Measurements from ENCODE around the gene KLF15.

KLF15 gene

DNA sequence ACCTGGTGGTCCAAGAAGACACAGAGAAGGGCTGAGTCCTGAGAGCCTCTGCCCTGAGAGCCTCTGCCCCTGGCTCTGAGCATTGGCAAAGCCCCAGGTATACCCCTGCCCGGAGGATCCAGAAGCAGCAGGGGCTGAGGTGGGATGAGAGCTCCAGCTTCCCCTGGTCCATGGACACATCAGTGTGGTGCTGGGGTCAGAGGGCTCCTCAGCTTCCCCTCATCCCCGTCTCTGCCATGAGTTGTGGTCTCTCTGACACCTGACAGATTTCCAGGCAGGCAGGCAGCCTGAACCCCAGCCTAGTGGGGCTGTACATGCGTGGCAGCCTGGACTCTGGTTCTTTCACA, 3.5 kb upstream of the KLF15 start:
- no peak for DNase-seq (ENCODE audit: low spot score)

DNA sequence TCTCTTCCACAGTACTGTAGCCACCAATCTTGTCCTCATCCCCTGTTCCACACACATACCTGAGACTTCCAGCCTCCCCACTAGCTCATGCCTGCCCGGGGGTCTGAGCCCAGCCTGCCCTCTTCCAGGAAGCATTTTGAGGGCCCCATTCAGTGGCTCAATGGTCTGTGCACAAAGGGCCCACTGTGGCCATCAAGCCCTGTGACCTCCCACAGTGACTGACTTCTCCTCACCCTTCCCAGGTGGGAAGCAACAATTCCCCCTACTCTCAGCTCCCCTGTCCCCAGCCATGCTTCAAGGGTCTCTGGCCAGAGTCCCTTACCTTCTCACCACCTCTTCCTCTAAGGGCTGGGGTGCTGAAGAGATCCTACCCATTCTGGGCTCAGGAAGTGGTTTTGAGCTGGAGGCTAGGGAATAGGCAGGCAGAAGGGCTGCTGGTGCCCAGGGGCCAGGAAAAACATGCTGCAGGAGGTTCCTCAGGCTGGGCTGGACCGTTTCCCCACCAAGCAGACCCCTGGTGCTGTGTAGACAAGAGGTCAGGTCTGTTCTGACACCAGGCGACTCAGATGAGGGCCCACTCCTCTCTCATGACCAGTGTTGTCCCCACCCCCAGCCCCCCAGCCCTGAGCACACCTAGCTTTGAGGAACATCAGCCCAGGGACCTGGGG, 3.0 kb upstream of the KLF15 start:
- no peak for DNase-seq (ENCODE audit: low spot score)

DNA sequence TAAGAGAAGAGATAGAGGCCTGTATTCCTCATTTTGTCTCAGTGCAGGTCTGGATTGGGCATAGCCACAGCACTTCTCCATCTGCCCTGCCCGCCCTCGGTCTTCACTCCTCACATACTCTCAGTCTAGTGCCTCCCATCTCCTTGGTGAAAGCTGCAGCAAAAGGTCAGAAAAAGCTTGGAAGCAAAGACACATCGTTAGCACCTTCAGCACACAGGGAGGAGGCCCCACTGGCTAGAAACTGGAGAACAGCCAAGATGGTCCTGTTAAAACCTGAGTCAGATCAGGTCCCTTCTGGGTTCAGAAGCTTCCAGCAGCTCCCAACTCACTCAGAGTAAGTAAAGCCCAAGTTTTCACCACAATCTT, 1.6 kb upstream of the KLF15 start:
- no peak for DNase-seq (ENCODE audit: low spot score)

DNA sequence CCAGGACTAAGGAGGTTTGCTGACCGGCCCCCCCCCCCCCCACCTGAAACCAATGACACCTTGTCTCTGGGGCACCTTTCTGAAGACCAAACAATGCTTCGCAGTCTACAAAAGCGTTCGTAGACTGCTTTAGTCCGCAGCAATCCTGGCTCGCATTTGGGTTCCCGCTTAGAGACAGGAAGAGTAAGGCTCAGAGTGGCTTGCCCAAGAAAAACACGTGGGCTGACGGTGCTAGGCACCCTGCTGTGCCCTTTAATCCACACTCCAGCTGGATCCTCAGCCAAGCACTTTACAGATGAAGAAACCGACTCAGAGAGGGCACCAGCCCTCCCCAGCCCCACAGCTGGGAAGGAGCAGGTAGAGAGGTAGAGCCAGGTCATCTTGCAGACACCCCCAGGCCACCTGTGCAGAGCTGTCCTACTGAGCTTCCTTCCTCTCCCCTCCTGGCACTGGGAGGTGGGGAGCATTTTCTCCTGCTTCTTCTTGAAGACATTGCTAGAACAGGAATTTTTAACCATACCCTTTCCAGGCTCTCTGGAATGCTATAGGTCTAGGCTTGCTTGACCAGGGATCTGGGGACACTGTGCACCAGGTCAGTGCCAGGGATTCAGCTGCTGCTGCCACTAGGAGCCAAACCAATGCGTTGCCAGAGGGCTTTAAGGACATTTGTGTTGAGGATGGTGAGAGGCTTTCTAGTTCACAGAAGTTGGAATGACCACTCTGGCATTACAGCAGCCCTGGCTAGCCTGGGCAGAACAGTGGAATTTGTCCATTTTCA, 1.0 kb upstream of the KLF15 start:
- DNase-seq (ENCODE audit: low spot score), result no peak

DNA sequence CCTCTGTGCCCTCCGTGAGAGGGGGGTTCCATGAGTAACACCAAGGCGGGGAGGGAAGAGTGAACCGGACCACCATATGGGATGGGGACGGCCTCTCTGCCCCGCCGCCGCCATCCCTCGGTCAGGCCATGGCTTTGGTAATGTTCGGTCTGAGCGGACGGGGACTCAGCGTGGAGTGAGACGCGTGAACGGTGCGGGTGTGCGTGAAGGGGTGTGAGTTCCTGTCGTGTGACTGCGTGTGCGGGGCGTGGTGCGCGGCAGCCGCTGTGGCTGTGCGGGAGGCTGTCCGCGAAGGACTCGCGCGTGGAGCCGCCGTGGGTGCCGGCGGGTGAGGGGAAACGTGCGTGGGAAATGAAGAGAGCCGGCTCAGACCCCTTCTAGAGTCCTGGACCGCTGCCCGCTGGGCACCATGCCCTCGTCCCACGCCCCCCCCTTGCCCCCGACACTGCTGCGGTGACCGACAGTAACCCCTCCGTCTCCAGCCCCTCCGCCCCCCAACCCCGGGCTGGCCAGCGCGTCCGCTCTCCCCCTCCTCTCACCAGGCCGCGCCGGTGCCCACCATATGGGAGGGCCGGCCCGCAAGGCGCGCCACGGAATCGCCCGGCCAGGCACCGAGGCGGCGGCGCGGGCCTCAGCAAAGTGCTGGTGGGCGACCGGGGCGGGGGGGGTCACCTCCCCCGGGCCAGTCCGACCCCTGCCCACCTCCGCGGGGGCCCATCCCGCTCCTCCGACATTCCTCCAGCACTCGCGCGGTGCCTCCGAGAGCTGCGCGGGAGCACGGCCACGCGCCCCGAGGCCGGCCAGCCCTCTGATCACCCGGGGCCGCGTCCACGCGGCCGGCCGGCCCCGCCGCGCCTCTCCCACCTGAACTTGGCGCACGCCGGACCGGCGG, 589 bp downstream of the KLF15 start:
- peak; percentile 44 for DNase-seq (ENCODE audit: low spot score)

DNA sequence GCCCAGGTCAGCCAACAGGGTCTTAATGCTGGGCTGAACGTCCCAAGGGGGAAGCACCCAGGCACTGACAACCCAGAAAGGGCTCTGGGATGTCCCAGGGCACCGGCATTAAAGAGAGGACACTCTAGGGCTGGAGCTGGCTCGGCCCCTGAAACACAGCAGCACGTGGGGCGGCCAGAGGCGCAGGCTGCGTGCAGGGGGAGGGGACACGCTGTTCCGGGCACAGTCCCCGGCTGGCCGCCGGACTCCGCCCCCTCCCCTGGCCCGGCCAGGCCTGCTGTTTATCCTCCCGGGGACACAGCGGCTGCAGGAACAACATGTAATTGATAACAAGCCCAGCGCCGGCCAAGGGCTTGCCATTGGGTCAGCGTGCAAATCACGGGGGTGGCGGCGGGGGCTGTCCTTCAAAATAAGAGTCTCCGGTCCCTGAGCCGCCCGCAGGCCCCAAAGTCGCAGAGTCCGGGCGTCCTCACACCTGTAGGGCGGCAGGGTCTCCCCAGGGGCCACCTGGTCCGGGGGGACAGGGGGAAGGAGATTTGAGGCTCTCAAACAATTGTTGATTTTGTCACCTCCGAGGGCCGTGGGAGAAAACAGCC, 1.3 kb downstream of the KLF15 start:
- DNase-seq (ENCODE audit: low spot score), result peak; percentile 88

DNA sequence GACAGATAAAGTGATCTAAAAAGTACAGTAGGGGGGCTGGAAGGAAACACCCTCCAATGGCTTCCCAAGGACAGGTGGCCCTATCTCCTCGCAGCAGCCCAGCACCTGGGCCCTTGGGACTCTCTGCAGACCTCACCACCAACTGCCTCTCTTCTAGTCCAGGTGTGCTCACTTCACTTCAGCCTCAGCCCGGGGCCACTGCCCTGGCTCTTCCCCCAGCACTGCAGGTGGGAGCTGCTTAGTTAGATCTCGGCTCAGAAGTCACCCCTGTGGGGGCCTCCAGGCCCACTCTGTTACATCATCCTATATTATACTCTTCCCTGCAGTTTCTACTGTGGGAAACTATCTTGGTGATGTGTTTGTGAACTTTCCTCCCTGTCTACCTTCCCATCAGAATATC, 2.0 kb downstream of the KLF15 start:
- DNase-seq (ENCODE audit: low spot score), result no peak

DNA sequence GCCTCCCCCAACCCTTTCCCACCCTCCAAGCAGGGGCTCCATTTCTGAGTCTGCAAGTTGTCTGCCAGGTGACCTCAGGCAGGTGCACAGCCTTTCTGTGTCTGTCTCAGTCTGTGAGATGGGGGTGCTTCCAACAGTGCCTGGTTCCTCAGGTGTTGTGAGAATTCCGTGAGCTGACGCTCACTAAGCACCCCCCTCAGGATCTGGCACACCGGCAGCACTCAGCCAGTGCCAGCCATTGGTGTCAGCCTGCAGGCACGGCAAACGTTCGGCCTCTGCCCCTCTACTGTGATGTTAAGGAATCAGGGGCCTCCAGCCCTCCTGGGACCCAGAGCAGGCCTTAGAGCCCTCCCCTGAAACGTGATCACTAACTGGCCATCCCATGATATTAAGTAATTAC, 2.4 kb downstream of the KLF15 start:
- no peak for DNase-seq (ENCODE audit: low spot score)

DNA sequence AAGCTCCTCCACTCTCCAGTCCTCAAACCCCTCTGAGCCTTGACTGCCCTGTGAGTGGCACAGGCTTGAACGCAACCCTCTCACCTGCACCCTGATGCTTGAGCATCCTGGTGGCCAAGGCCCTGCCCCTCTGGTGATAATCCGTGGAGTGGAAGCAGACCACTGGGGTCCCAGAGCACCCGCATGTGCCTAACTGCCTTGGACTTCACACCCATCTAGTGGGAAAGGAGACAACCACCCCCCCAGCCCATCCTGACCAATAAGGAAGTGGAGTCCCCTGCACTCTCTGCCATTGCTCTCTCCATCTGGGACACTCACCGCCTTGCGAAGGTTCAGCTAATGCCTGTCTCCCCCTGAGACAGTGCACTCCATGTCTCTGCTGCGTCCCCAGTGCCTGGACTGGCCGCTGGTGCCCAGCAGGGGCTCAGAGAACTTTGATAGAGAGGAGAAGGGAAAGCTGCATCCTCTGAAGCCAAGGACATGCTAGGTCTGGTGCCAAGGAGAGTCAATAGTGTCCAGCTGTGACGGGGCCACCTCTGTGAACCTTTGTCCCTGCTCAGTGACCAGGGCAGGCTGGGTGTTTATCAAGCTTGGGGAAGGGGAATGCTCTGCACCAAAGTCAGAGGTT, 3.4 kb downstream of the KLF15 start:
- DNase-seq (ENCODE audit: low spot score), result no peak

DNA sequence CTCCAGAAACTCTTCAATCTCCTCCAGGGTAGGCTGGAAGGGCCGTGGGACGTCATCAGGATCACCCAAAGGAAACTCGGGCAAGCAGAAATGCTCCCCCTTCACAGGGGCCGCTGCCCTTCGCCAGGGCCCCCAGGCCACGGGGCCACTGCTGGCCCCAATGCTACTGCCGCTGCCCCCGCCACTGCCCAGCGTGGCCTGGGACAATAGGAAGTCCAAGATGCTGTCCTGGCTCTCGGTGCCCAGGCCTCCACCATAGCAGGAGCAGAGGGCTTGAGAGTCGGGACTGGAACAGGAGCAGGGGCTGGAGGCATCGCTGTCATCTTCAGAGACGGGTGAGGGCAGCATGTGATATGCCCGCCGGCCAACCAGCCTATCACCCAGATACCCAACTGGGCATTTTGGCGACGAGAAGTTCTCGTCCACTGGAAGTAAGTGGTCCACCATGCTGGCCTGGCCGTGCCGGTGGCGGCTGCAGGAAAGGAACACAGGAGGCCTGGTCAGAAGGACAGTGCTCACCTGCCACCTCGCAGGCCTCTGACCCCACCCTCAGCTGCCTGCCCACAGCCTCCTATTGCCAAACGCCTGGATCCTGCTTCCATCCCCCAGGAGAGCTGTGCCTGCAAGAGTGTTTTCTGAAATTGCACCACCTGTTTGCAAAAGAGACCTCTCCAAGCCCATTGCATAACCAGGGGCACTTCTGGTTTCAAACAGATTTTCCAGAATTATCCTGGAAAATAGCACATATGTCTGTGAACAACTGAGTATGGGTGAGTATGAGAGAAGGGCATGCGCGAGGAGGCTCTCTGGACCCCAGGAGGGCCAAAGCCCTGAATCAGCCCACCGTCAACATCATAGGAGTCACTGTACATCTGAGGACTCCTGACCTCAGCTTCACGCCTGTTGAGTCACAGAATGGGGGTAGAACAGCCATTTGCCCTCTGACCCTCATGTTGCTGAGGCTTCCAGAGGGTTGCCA, 4.4 kb downstream of the KLF15 start:
- no peak for DNase-seq (ENCODE audit: low spot score)

DNA sequence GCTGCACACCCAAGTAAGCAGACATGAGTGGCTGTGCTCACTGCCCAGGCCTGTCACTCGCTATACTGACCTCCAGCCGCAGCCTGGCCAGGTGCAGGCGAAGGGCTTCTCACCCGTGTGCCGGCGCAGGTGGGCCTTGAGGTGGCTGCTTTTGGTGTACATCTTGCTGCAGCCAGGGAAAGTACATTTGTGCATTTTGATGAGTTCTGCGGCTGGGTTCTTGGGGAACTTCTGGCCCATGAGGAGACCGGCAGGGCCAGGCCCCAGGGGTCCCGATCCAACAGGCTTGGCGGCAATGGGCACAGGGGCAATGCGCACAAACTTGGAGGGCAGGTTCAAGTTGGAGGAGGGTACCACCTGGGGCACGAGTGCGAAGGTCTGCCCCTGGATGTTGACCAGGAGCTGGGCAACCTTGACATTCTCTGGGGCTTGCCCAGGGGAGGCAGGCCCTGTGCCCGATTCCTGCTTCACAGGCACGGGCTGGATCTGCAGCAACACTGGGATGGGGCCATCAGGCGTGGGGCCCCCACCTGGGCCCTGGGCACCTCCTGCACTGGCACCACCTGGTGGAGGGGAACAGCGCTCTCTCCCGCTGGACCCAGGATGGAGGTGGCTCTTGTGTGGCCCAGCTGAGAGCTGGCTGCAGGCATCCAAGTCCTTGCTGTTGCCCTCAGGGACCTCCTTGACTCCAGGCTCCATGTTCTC, 5.3 kb downstream of the KLF15 start:
- no peak for DNase-seq (ENCODE audit: low spot score)

DNA sequence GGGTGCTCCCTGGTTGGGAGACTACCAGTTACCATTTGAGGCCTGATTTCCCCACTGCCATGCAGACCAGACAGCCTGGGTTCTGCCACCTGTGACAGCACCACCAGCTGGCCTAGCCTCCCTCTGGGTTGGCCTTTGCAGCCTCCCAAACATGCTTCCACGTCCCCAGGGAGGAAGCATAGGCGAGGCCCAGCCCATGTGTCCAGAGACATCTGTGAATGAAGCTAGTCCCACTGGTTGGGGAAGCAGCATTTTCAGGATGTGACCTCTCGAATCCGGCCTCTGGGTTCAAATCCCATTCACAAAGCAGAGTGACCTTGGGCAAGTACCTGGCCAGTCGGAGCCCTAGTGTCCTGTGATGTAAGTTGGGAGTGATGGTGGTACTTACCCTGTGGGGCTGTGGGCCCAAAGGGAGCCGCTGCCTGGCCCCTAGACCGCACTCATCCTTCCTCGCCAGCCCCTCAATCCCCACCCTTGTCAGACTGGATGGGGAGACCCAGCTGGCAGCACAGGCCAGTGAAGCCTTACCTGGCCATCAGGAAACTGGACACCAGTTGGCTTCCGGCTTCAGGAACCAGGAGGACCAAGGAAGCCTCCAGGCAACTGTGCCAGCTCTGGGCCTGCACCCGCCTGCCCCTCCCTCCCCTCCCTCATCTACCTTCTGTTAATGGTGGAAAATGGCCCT, 6.0 kb downstream of the KLF15 start:
- DNase-seq (ENCODE audit: low spot score), result no peak

DNA sequence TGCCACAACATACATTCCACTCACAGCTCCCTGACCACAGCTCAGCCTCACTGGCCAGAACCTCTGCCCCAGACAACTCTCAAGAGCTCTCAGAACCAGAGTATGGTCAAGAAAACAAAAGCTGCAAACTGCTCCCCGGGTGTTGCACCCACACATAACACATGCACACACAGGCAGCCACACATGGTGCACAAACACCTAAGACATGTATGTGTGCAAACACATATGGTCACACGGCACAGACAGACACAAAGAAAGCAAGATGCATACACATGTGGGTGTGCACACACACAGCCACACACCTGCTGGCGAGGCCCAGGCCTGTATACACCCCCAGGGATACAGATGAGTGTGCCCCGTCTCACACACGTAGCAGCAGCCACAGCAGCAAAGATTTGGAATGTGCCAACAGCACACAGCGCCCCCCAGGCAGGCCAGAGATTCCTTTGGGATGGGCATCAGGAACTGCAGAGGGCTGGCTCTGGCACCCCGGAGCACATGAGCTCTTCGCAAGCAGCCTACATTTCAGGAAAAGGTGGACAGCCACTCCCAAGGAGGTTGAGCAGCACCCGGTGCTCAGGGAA, 6.6 kb downstream of the KLF15 start:
- DNase-seq (ENCODE audit: low spot score), result no peak

DNA sequence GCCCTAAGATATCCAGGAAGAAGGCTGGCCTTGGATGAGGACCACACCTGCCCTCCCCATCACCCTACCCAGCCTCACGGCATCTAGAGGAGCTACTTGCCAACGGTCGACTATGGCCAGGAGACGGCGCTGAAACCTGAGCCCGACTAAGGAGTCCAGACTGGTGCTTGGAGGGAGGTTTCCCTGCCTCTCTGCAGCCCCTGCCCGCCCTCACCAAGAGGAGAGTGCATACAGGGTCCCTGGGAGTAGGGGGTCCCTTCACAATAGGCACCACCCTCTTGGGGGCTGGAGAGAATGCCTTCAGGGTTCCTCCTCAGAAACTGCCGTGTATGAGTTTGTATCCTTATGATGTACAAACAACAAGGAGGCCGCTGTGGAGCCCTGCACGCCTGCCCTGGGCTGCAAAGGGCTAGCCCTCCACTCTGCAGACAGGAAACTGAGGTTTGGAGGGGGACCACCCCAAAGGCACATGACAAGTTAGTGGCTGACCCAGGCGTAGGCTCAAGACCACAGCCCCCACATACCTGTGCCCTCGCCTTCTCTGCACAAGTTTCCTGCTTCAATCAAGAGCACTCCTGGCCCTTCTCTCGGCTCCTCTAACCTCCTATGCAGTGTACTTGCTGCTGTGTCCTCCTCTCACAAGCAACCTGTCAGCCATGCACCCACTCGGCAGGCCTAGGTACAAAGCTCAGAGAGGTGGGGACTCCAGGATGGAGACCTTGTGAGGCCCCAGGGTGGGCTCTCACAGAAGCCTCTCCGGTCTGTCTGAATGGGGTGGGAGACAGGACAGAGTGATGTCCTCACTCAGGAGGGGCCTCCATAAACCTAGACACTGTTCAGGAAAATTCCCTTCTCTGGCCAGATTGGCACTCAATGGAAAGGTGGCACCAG, 7.4 kb downstream of the KLF15 start:
- no peak for DNase-seq (ENCODE audit: low spot score)

DNA sequence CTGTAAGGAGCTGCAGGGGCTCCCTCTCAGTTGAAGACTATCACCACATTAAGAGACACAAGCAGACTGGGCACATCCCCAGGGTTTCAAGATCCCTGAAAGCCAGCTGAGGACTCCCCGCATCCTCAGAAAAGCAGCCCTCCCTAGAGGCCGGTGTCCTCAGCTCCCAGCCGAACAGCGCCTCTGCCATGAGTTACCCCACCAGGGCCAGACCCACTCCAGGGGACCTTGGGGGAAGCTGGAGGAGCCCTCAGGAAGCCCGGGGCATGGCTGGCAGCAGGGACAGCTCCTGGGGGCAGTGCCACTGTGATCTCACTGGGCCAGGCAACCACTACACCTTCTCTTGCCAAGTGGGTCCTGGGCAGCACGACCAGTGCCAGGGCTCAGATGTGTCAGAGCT, 8.1 kb downstream of the KLF15 start:
- DNase-seq (ENCODE audit: low spot score), result no peak

DNA sequence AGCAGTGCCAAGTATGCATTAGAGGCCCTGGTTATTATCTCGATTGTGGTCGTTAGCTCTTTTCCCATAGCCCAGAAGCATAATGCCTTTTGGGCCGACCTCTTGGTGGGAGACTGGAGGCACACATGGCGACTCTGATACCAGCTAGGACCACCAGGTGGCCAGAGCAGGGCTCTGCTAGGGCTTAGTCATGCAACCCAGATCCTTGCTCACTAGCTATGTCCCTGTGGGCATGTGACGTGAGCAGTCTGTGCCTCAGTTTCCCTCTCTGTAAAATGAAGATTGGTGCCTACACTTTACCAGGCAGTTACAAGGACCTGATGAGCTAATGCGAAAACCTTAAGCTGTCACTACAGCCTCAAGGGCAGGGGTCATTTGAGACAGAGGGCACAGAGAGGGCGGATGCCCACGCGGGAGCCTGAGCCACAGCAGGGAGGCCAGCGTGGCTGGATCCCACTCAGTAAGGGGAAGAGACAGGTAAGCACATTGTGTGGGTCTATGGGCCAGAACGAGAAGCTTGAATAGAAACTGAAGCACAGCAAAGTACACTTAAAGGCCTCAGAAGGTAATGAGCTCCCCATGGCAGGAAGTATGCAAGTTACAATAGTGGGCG, 8.8 kb downstream of the KLF15 start:
- no peak for DNase-seq (ENCODE audit: low spot score)

DNA sequence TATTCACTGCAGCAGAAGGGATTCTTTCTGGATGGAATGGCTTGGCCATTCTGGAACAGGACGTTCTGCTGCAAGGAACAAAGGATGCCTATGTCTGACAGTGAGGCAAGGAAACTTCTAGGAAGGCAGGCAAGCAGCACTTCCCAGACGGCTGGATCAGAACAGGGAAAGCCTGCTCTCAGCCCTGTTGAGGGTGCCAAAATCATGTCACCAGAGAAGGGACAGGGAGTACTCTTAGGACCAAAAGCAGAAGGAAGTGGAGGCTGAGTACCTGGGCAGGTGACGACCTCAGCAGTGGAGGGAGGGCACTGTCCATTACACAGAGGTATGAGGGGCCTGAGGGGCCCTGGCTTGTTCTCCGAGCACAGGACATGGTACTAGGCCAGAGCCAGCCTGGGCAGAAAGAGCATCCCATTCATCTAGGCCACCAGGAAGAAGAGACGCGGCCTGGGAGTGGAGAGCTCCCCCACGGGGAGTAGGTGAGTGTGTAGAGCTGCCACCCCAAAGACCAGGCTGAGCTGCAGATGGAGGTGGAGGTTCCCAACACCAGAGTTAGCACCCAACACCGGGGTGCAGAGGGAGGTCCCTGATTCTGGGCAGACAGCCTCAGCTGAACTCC, 9.6 kb downstream of the KLF15 start:
- no peak for DNase-seq (ENCODE audit: low spot score)
